HG03175 (cell line): Measurements from ENCODE around the gene FEZF2.
A peak's percentile ranks its signal among the peaks of the same experiment; 100 is the strongest.

Source experiments
- ATAC-seq: cut with Tn5 transposase; IDR thresholded peaks from one replicate; pipeline ENCODE4 v1.9.1; 2021; ENCODE audit warnings: mild to moderate bottlenecking, moderate library complexity; ENCODE audit not compliant: unreplicated experiment

Gene FEZF2

GRCh38 chr3:62373714-62374333 is 474 bp upstream of the FEZF2 start:
- ATAC-seq: no peak

DNA sequence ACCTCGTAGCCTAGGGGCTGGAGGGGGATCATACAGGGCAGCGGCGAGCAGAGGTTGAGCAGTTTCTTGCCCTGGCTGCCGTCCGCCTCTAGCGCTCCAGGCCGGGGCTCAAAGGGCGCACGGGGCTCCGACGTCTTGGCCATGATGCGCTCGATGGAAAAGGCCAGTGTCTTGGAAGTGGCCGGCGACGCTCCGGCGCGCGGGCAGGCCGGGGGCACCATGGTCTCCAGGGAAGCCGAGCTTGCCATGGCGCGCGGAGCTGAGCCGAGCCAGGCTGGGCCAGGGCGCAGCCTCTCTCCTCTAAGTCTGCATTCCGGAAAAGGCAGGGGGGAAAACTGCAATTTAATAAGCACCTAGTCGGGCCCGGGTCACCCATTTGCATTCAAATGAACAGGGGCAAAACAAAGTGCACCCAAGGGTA is 719 bp downstream of the FEZF2 start:
- ATAC-seq: no peak

DNA sequence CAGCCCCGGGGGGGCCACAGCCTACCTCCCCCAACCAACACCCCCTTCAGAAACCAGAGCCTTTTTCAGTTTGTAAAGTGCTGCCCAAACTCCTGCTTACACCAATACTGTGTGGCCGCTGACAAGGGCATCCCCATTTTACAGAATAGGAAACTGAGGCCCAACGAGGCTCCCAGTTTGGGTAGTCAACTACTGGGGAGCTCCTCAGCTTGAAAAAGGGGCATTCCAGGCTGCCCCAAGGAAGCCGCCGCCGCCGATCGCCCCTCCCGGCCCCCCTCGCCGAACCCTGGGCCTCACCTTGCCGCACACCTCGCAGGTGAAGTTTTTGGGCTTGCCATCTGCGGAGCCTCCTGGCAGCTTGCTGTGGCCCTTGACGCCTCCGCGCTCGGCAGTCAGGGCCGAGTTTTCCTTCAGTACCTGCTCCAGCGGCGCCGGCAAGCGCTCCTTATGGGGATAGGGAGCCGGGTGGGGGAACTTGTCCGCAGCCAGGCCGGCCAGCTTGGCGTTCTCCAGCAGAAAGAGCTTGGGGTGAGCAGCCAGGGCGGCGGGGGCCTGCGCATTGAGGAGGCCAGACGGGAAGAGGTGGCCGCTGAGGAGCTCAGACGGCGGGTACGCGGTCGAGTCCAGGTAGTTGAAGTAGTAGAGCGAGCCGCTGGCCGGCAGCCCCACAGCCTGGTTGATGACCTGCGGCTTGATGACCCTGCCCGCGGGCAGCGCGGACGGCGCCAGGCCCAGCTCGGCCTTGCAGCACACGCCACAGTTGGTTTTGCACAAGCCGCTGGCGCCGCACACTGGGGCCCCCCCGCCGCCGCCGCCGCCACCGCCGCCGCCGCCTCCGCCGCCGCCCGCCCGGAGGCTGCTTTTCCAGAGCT is 1.4 kb downstream of the FEZF2 start:
- ATAC-seq: no peak

- ATAC-seq: no peak
Observed at GRCh38 chr3:62370858-62371719, 2.3 kb downstream of the FEZF2 start.

DNA sequence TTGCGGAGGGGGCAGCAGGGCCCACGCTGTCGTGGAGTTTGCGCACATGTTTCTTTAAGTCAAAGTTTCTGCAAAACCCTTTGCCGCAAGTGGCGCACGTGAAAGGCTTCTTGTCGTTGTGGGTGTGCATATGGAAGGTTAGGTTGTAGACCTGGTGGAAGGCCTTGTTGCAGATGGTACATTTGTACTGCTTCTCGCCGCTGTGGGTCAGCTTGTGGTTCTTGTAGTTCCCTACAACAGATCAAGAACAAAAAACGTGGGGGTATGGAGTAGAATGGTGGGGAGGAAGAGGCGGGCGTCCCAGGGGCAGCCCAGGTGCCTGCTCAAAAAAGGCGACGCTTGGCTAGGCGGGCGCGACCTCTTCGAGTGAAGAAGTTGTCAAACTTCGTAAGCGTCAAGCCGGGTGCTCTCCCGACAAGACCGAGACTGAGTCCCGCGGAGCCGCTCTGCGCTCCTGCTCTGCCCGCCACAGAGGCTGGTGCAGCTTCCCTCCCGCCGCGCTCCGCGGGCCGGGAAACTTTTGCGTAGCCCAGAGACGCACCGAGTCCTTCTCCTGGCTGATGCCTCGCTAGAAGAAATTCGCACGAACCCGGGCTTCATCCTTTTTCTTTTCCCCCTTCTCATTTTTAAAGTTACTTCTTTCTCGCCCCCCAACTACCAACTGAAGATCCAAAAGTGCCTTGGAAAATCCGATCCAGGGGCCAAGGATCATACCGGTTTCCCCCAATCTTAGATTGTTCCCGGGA is 3.1 kb downstream of the FEZF2 start:
- ATAC-seq: no peak

DNA sequence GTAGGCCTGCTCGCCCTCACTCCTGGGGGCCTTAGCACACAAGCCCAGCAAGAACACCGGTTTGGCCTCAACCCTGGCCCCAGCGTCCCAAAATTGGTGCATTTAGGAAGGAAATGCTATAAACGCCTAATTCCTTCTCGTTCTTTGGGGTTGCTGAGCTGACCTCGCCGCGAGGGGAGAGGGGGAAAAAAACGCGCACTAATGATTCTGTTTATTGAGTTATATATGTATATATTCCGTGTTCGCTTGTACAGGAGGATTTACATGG is 3.9 kb downstream of the FEZF2 start:
- ATAC-seq: no peak

- ATAC-seq: no peak
Observed at GRCh38 chr3:62368705-62369475, 4.5 kb downstream of the FEZF2 start.

DNA sequence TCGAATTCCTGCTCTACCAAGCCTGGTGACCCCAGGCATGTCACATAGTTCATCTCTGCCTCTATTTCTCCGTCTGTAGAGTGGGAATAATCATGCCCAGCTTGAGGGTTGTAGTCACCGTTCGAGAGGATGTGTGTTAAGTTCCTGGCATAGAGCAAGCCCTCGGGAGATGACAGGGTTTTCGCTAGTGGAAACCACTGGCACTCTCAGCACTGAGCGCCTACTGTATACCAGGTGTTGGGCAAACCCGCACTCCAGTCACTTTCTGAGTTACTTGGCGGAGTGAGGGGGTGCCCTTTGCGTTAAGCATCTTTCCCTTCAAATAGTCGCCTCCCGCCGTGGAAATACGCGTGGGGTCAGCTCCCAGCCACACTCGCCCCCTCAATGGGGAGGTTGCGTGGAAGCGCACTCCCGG is 5.1 kb downstream of the FEZF2 start:
- ATAC-seq: no peak

- ATAC-seq: no peak
Observed at GRCh38 chr3:62367763-62368195, 5.6 kb downstream of the FEZF2 start.

GRCh38 chr3:62366126-62366484 is 7.2 kb downstream of the FEZF2 start:
- ATAC-seq: no peak

DNA sequence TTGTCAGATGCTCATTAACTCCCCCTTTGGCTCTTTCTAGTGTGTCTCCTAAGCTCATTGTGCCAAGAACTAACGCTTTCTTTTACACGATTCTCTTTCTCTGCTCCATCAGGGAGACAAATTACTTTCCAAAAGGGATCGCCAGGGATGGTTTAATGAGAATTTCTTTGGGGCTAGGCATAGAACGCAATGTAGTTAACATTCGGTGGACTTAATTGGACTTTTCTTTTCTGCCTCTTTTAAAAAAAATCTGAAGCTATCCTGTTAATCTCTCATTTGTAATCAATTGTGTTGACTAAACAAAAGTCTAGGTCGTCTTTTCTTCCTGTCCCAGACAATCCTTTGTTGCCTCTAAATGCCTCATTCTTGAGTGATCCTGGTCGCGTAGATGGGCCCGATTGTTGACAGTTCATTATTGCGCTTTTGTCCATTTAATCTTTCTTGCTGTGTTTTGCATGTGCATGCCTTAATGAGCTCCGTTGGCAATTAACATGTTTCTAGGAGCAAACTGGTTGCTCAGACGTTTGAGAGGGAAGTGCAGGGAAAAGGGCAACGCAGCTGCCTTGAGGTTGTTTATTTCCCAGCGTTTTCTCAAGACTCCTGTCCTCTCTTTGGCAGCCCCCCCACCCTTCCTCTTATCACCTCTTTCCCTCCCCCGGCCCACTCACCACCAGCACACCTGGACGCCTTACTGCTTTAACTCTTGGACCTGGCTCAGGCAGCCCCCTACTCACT is 7.8 kb downstream of the FEZF2 start:
- no peak for ATAC-seq

GRCh38 chr3:62364191-62364590 is 9.2 kb downstream of the FEZF2 start:
- no peak for ATAC-seq

DNA sequence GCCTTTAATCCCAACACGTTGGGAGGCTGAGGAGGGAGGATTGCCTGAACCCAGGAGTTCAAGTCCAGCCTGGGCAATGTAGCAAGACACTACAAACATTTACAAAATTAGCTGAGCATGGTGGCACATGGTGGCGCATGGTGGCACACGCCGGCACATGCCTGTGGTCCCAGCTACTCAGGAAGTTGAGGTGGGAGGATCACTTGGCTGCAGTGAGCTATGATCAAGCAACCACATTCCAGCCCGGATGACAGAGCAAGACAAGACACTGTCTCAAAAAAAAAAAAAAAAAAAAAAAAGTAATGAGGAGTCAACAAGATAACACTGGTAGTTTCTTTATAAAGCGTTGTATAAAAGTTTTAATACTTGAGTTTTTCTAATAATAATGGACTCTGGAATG is 10.1 kb downstream of the FEZF2 start:
- ATAC-seq: no peak

GRCh38 chr3:62361824-62362223 is 11.5 kb downstream of the FEZF2 start:
- peak; percentile 27 for ATAC-seq

- ATAC-seq: peak; percentile 96
Observed at GRCh38 chr3:62361261-62361660, 12.1 kb downstream of the FEZF2 start.

GRCh38 chr3:62359531-62359930 is 13.8 kb downstream of the FEZF2 start:
- ATAC-seq: no peak

GRCh38 chr3:62356356-62356755 is 17.0 kb downstream of the FEZF2 start:
- no peak for ATAC-seq

DNA sequence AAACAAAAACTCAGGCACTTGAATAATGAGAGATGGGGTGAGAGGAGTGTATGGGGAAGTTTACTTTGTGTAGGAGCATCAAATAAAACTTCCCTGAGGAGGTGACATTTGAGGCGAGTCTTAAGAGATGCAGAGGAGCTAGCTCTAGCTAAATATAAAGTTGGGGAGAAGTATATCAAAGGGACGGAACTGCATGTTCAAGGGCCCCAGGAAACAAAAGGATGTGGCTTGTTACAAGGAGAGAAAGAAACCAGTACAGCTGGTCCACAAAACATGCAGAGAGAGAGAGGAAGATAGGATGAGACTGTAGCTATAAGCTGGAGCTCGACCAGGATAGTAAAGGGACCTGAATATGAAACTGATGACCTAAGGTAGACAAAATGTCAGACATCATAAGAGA is 17.6 kb downstream of the FEZF2 start:
- no peak for ATAC-seq

DNA sequence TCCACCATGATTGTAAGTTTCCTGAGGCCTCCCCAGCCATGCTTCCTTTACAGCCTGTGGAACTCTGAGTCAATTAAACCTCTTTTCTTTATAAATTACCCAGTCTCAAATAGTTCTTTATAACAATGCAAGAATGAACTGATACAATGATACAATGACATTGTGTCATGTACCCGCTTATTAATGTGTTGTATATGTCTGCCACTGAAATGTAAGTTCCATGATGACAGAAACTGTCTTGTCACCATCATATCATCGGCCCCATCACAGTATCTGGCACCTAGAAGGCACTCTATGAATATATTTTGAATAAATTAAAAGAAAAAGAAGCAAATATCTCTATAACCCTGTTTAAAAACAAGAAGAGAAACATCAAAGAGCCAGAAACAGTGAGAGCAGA is 29.6 kb downstream of the FEZF2 start:
- ATAC-seq: no peak

GRCh38 chr3:62335196-62335595 is 38.2 kb downstream of the FEZF2 start:
- ATAC-seq: no peak
